MM.1S (cell line): ENCODE measurements around the gene AUTS2.

Experiments used
- DNase-seq: peaks from one replicate; pipeline ENCODE4 v3.0.0-alpha.2; 2015
- H2AFZ ChIP-seq: fragments of 300-600 bp; sonication (generic); 2 replicates; pipeline ENCODE4 v1.6.0; 2016; ENCODE audit warnings: antibody characterized with exemption, low read length
- H3F3A ChIP-seq: fragments of 300-600 bp; sonication (generic); 2 replicates; pipeline ENCODE4 v1.6.1; 2016; ENCODE audit warnings: mild to moderate bottlenecking, antibody characterized with exemption, low read length, moderate library complexity, mixed read lengths; ENCODE audit not compliant: insufficient read depth
- H3K27ac ChIP-seq: fragments of 300-600 bp; sonication (generic); 2 replicates; pipeline ENCODE4 v1.5.1; 2016; ENCODE audit warnings: mild to moderate bottlenecking, low read length
- H3K27me3 ChIP-seq: fragments of 300-600 bp; sonication (generic); replicated peaks from 2 replicates; pipeline ENCODE4 v1.6.0; 2016; ENCODE audit warnings: low read length; ENCODE audit not compliant: insufficient read depth
- H3K36me3 ChIP-seq: fragments of 300-600 bp; sonication (generic); replicated peaks from 2 replicates; pipeline ENCODE4 v1.6.1; 2016; ENCODE audit warnings: mild to moderate bottlenecking, low read length, mixed read lengths; ENCODE audit not compliant: insufficient read depth
- H3K4me1 ChIP-seq: fragments of 300-600 bp; sonication (generic); 2 replicates; pipeline ENCODE4 v1.6.1; 2016; ENCODE audit warnings: low read length, mixed read lengths
- H3K4me2 ChIP-seq: fragments of 300-600 bp; sonication (generic); 2 replicates; pipeline ENCODE4 v1.6.0; 2016; ENCODE audit warnings: low read depth, low read length
- H3K4me3 ChIP-seq: fragments of 300-600 bp; sonication (generic); 2 replicates; pipeline ENCODE4 v1.5.1; 2016; ENCODE audit warnings: low read length, mixed read lengths
- H3K79me2 ChIP-seq: fragments of 300-600 bp; sonication (generic); 2 replicates; pipeline ENCODE4 v1.6.1; 2016; ENCODE audit warnings: mixed run types, low read length, mixed read lengths
- H3K9ac ChIP-seq: fragments of 300-600 bp; sonication (generic); 2 replicates; pipeline ENCODE4 v1.6.1; 2016; ENCODE audit warnings: low read length, mixed read lengths
- H3K9me2 ChIP-seq: fragments of 300-600 bp; sonication (generic); replicated peaks from 2 replicates; pipeline ENCODE4 v1.6.1; 2016; ENCODE audit warnings: mild to moderate bottlenecking, low read length, mixed read lengths; ENCODE audit not compliant: insufficient read depth
- H3K9me3 ChIP-seq: fragments of 300-600 bp; sonication (generic); replicated peaks from 2 replicates; pipeline ENCODE4 v1.6.1; 2016; ENCODE audit warnings: mild to moderate bottlenecking, low read length, mixed read lengths; ENCODE audit not compliant: insufficient read depth
- H4K20me1 ChIP-seq: fragments of 300-600 bp; sonication (generic); 2 replicates; pipeline ENCODE4 v1.6.1; 2016; ENCODE audit warnings: mild to moderate bottlenecking, low read length, moderate library complexity, mixed read lengths; ENCODE audit not compliant: insufficient read depth
- CTCF ChIP-seq: fragments of 300-600 bp; sonication (generic); IDR thresholded peaks from 2 replicates; pipeline ENCODE4 v1.5.1; 2016; ENCODE audit warnings: antibody characterized with exemption, low read length, mixed read lengths
- EZH2 ChIP-seq: fragments of 300-600 bp; sonication (generic); optimal IDR thresholded peaks from 2 replicates; pipeline ENCODE3; 2017; ENCODE audit warnings: low read depth, mild to moderate bottlenecking, antibody characterized with exemption, low read length, mixed read lengths
- EZH2phosphoT487 ChIP-seq: fragments of 300-600 bp; sonication (generic); IDR thresholded peaks from 2 replicates; pipeline ENCODE4 v1.6.1; 2018; ENCODE audit warnings: antibody characterized with exemption, low read length

AUTS2 gene

GRCh38 chr7:70208236-70209063 lies 610.2 kb downstream of the AUTS2 start:
- TF ChIP-seq EZH2 (no peak), EZH2phosphoT487 (no peak), CTCF (no peak)
- Histone ChIP-seq H2AFZ (no peak overlapping the region), H3K9me2 (no peaks in the 10 kb centered on the region), H3K36me3 (no peaks in the 10 kb centered on the region), H3K9ac (no peak overlapping the region), H3K4me3 (no peak overlapping the region), H3K9me3 (no peaks in the 10 kb centered on the region), H3K4me2 (no peak overlapping the region), H3F3A (no peaks in the 10 kb centered on the region), H3K27me3 (no peaks in the 10 kb centered on the region), H3K27ac (no peak overlapping the region), H4K20me1 (no peaks in the 10 kb centered on the region), H3K79me2 (no peaks in the 10 kb centered on the region), H3K4me1 (peaks cover 8% of the 10 kb centered on the region; the same call in 1 of the 2 replicates)
- DNase-seq = no peak

- no peak for TF ChIP-seq EZH2
- TF ChIP-seq EZH2phosphoT487 = no peak
- TF ChIP-seq CTCF = no peak
- H3K9me2 ChIP-seq = no peaks in the 10 kb centered on the region
- DNase-seq = peak; percentile 62
- H3F3A ChIP-seq = no peaks in the 10 kb centered on the region
- no peaks in the 10 kb centered on the region for H3K9me3 ChIP-seq
- H2AFZ ChIP-seq = peak overlapping the region; percentile 13
- no peaks in the 10 kb centered on the region for H4K20me1 ChIP-seq
- H3K4me2 ChIP-seq = peak overlapping the region; percentile 40
- peak overlapping the region; percentile 5; the same call in 1 of the 2 replicates for H3K27ac ChIP-seq
- H3K79me2 ChIP-seq = no peaks in the 10 kb centered on the region
- H3K9ac ChIP-seq = no peak overlapping the region
- H3K27me3 ChIP-seq = no peaks in the 10 kb centered on the region
- no peaks in the 10 kb centered on the region for H3K36me3 ChIP-seq
- peak overlapping the region; percentile 17; the same call in 1 of the 2 replicates for H3K4me3 ChIP-seq
- H3K4me1 ChIP-seq = peaks cover 8% of the 10 kb centered on the region; the same call in 1 of the 2 replicates
Measured at GRCh38 chr7:70210200-70210935, 612.1 kb downstream of the AUTS2 start.

- TF ChIP-seq CTCF (no peak), EZH2 (no peak), EZH2phosphoT487 (no peak)
- Histone ChIP-seq H2AFZ (peak overlapping the region; percentile 13; the same call in 1 of the 2 replicates), H3K27me3 (no peaks in the 10 kb centered on the region), H3K9me2 (no peaks in the 10 kb centered on the region), H3K27ac (no peak overlapping the region), H3F3A (no peaks in the 10 kb centered on the region), H3K4me3 (no peak overlapping the region), H3K4me2 (peak overlapping the region; percentile 40; the same call in 1 of the 2 replicates), H3K79me2 (no peaks in the 10 kb centered on the region), H3K4me1 (peaks cover 8% of the 10 kb centered on the region; the same call in 1 of the 2 replicates), H4K20me1 (no peaks in the 10 kb centered on the region), H3K9me3 (no peaks in the 10 kb centered on the region), H3K9ac (no peak overlapping the region), H3K36me3 (no peaks in the 10 kb centered on the region)
- no peak for DNase-seq
Measured at GRCh38 chr7:70210936-70211310, 612.6 kb downstream of the AUTS2 start.
